ENCODE measurements around the gene RAB14. TPM values are rescaled to one million over a fixed set of nuclear protein-coding genes. Genes with fewer than 3 reads are reported as not detected.

The RAB14 gene
- total RNA-seq, 1 donor from 2014 or later, result 62.2 TPM

DNA sequence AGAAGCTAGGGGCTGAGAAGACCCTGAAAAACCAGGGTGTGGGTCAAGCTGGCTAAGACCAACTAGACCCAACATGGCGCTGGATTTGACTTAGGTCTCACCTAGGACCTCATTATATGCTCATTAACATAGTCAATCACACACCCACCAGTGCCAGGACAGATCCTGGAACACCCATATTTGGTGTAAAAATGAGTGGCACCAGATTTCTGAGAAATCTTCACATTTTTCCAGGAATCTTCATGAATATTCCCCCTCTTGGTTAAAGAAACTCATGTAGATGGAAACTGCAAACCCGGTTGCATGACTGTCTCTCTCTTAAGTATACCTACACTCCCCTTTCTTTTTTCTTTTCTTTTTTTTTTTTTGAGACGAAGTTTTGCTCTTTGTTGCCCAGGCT, 17.9 kb upstream of the RAB14 start:
- Mint-ChIP-seq H3K27ac (ENCODE audit: unreplicated experiment) (no peak overlapping the region), H3K27me3 (ENCODE audit: low read depth) (no peaks in the 10 kb centered on the region), H3K4me3 (no peak overlapping the region), H3K9me3 (no peaks in the 10 kb centered on the region), H3K4me1 (peaks cover 23% of the 10 kb centered on the region), H3K36me3 (ENCODE audit: low read depth) (no peaks in the 10 kb centered on the region)
- DNase-seq (ENCODE audit: low read depth, low spot score), result no peak
- TF ChIP-seq, protein P1, sequence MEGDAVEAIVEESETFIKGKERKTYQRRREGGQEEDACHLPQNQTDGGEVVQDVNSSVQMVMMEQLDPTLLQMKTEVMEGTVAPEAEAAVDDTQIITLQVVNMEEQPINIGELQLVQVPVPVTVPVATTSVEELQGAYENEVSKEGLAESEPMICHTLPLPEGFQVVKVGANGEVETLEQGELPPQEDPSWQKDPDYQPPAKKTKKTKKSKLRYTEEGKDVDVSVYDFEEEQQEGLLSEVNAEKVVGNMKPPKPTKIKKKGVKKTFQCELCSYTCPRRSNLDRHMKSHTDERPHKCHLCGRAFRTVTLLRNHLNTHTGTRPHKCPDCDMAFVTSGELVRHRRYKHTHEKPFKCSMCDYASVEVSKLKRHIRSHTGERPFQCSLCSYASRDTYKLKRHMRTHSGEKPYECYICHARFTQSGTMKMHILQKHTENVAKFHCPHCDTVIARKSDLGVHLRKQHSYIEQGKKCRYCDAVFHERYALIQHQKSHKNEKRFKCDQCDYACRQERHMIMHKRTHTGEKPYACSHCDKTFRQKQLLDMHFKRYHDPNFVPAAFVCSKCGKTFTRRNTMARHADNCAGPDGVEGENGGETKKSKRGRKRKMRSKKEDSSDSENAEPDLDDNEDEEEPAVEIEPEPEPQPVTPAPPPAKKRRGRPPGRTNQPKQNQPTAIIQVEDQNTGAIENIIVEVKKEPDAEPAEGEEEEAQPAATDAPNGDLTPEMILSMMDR (conservative IDR thresholded peaks at IDR 0.05), result no peak

DNA sequence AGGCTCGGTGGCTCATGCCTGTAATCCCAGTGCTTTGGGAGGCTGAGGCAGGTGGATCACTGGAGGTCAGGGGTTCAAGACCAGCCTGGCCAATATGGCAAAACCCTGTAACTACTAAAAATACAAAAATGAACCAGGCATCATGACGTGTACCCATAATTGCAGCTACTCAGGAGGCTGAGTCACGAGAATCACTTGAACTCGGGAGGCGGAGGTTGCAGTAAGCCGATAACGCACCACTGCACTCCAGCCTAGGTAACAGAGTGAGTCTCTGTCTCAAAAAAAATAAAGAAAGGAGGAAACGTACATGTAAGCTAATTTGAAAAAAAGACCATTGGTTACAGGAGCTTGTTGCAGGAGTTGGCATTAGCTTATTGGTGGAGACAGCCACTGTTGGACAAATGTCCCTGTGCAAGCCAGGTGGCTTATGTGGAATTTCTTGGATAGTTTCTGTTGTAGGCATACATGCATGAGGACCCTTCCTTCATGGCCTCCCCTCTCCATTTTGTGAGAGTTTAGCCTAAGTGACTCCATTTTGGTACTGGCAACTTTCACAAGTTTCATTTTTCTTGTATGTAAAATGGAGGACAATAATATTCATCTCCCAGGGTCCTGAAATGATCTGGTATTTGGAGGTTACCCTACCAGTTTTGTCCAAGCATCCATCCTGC, 16.8 kb upstream of the RAB14 start:
- no peaks in the 10 kb centered on the region for H3K36me3 Mint-ChIP-seq (ENCODE audit: low read depth)
- no peak for DNase-seq (ENCODE audit: low read depth, low spot score)

DNA sequence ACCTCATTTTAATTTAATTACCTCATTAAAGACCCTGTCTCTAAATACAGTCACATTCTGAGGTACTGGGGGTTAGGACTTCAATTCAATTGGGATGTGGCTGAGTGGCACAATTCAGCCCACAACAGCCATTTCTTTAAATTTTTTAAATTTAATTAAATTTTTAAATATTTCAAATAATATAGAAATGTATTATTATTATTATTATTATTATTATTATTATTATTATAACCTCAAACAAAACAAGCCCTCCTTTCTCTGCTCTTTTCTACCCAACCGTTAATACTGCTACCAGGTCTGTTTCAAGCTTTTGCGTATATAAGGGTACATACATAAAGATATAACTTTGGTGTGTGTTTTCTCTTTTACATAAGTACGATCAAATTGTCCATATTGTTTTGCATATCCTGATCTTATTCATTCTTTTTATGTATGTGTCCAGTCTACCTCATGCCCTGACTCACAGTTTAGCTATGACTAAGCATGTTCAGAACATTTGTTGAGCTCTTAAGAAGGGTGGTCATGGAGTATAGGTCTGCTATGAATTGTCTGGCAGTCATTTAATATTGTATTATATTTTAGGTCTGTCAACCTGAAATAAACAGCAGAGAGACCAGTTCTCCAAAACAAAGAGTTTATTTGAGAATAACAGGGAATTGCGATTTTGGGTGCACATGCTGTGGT, 16.1 kb upstream of the RAB14 start:
- no peaks in the 10 kb centered on the region for H3K36me3 Mint-ChIP-seq (ENCODE audit: low read depth)
- peaks cover 29% of the 10 kb centered on the region for H3K4me1 Mint-ChIP-seq
- no peak overlapping the region for H3K4me3 Mint-ChIP-seq
- DNase-seq (ENCODE audit: low read depth, low spot score), result no peak
- no peak overlapping the region for H3K27ac Mint-ChIP-seq (ENCODE audit: unreplicated experiment)
- no peaks in the 10 kb centered on the region for H3K9me3 Mint-ChIP-seq
- no peaks in the 10 kb centered on the region for H3K27me3 Mint-ChIP-seq (ENCODE audit: low read depth)
- TF ChIP-seq, protein P1 (conservative IDR thresholded peaks at IDR 0.05), result no peak

More for the DNA sequence above, 16.8 kb upstream of the RAB14 start:
- Mint-ChIP-seq H3K4me1 (peaks cover 23% of the 10 kb centered on the region), H3K27ac (ENCODE audit: unreplicated experiment) (no peak overlapping the region), H3K27me3 (ENCODE audit: low read depth) (no peaks in the 10 kb centered on the region), H3K9me3 (no peaks in the 10 kb centered on the region), H3K4me3 (no peak overlapping the region)
- TF ChIP-seq, protein P1 (conservative IDR thresholded peaks at IDR 0.05), result no peak

DNA sequence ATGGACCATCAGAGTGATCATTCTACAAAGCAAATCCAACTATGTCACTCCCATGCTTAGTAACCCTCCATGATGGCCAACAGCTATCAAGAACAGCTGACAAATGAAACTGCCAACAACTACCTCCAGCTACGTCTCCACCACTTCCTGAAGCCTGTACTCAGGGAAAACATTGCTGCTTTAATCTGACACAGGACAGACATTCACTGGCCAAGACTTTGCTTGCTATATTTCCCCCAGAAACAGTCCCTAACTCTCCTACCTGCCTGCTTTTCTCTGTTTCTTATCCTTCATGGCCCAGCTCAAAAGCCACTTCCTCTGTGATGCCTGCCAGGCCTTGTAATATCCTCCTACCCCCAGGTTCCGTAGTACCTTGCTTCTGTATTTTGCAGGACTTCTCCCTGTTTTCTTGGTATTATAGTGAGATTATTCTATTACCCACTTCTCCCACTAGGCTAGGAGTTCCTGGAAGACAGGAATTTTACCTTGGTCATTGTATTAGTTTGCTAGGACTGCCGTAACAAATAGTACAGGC, 14.7 kb upstream of the RAB14 start:
- H3K27ac Mint-ChIP-seq (ENCODE audit: unreplicated experiment), result no peak overlapping the region
- H3K4me1 Mint-ChIP-seq, result peaks cover 18% of the 10 kb centered on the region
- no peak overlapping the region for H3K4me3 Mint-ChIP-seq
- H3K36me3 Mint-ChIP-seq (ENCODE audit: low read depth), result no peaks in the 10 kb centered on the region
- no peak for DNase-seq (ENCODE audit: low read depth, low spot score)
- no peaks in the 10 kb centered on the region for H3K9me3 Mint-ChIP-seq
- TF ChIP-seq, protein P1 (conservative IDR thresholded peaks at IDR 0.05), result no peak
- no peaks in the 10 kb centered on the region for H3K27me3 Mint-ChIP-seq (ENCODE audit: low read depth)

DNA sequence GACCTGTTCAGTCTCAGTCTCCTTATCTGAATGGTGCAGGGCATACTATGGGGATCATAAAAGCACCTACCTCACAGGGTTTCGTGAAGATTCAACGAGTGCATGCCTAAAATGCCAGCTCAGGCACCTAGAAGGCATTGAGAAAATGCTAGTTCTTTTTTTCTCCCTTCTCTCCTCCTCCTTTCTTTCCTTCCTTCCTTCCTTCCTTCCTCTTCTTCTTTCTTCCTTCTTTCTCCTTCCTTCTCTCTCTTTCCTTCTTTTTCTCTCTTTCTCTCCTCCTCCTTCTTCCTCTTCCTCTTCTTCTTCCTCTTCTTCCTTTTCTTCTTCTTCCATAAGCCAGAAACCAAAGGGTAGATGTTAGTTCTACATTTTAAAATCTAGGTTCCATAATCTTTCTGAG, 12.3 kb upstream of the RAB14 start:
- Mint-ChIP-seq H3K36me3 (ENCODE audit: low read depth) (no peaks in the 10 kb centered on the region), H3K9me3 (no peaks in the 10 kb centered on the region), H3K27me3 (ENCODE audit: low read depth) (no peaks in the 10 kb centered on the region), H3K4me1 (peaks cover 5% of the 10 kb centered on the region), H3K27ac (ENCODE audit: unreplicated experiment) (no peak overlapping the region), H3K4me3 (no peak overlapping the region)
- no peak for DNase-seq (ENCODE audit: low read depth, low spot score)
- TF ChIP-seq, protein P1 (conservative IDR thresholded peaks at IDR 0.05), result no peak

Measured in neural crest cell (in vitro differentiated cells).